Mesenchymal stem cell (in vitro differentiated cells and primary cell): ENCODE results near the gene MDM4.

ENCODE experiments used
- DNase-seq: peaks from one replicate; pipeline ENCODE4 v3.0.0-alpha.2; 2013
- H2AFZ ChIP-seq: one replicate; pipeline ENCODE4 v1.6.1; 2013; ENCODE audit warnings: low read depth, mild to moderate bottlenecking, control low read depth, inconsistent platforms, low read length, moderate library complexity
- H2AK5ac ChIP-seq: 2 replicates; pipeline ENCODE4 v1.6.1; 2013; ENCODE audit warnings: low read length, moderate library complexity, mild to moderate bottlenecking, inconsistent platforms; ENCODE audit not compliant: severe bottlenecking
- H2BK120ac ChIP-seq: one replicate; pipeline ENCODE4 v1.6.1; 2013; ENCODE audit warnings: low read depth, mild to moderate bottlenecking, inconsistent platforms, low read length, moderate library complexity
- H2BK12ac ChIP-seq, 2 experiments: one replicate each; pipeline ENCODE4 v1.6.1; 2013; ENCODE audit warnings: inconsistent platforms in 2 of 2, low read length in 2 of 2, mild to moderate bottlenecking in 2 of 2, moderate library complexity in 2 of 2, control low read depth in 1 of 2
- H2BK15ac ChIP-seq: one replicate; pipeline ENCODE4 v1.6.1; 2013; ENCODE audit warnings: mild to moderate bottlenecking, low read depth, inconsistent platforms; ENCODE audit not compliant: poor library complexity, severe bottlenecking
- H2BK5ac ChIP-seq: 2 replicates; pipeline ENCODE4 v1.6.1; 2013; ENCODE audit warnings: low read depth, mild to moderate bottlenecking, low read length, control low read depth, inconsistent platforms; ENCODE audit not compliant: poor library complexity, severe bottlenecking
- H3K14ac ChIP-seq, 2 experiments: one replicate each; pipeline ENCODE4 v1.6.1; 2013; ENCODE audit warnings: inconsistent platforms in 2 of 2, low read length in 2 of 2, control low read depth in 1 of 2, mild to moderate bottlenecking in 1 of 2, moderate library complexity in 1 of 2
- H3K18ac ChIP-seq, 2 experiments: one replicate each; pipeline ENCODE4 v1.6.1; 2013; ENCODE audit warnings: inconsistent platforms in 2 of 2, low read length in 2 of 2, control low read depth in 1 of 2, low read depth in 1 of 2, mild to moderate bottlenecking in 1 of 2
- H3K23ac ChIP-seq, 2 experiments: one replicate each; pipeline ENCODE4 v1.6.1; 2013; ENCODE audit warnings: inconsistent platforms in 2 of 2, low read length in 2 of 2, mild to moderate bottlenecking in 2 of 2, moderate library complexity in 2 of 2, control low read depth in 1 of 2
- H3K27ac ChIP-seq: 2 replicates; pipeline ENCODE4 v1.5.1; 2013; ENCODE audit warnings: mild to moderate bottlenecking, moderate library complexity, low read length, control low read depth, inconsistent platforms; ENCODE audit not compliant: poor library complexity, severe bottlenecking
- H3K27me3 ChIP-seq, 2 experiments: 2 replicates each; pipeline versions ENCODE4 v1.6.1 to v1.7.0; 2013; ENCODE audit warnings: low read length in 2 of 2, mild to moderate bottlenecking in 2 of 2, moderate library complexity in 2 of 2, control low read depth in 1 of 2, inconsistent platforms in 1 of 2; ENCODE audit not compliant: control insufficient read depth in 1 of 2, insufficient read depth in 1 of 2
- H3K36me3 ChIP-seq, 2 experiments: 2 replicates each; pipeline versions ENCODE4 v1.6.1 to v1.7.0; 2013; ENCODE audit warnings: low read length in 2 of 2, control low read depth in 1 of 2, inconsistent platforms in 1 of 2, low read depth in 1 of 2, mild to moderate bottlenecking in 1 of 2; ENCODE audit not compliant: insufficient read depth in 2 of 2, control insufficient read depth in 1 of 2
- H3K4ac ChIP-seq, 2 experiments: one replicate each; pipeline ENCODE4 v1.6.1; 2013; ENCODE audit warnings: inconsistent platforms in 2 of 2, low read length in 2 of 2, mild to moderate bottlenecking in 2 of 2, moderate library complexity in 2 of 2, control low read depth in 1 of 2, low read depth in 1 of 2
- H3K4me1 ChIP-seq: 2 replicates; pipeline ENCODE4 v1.6.1; 2013; ENCODE audit warnings: low read depth, low read length, control low read depth; ENCODE audit not compliant: control insufficient read depth, insufficient read depth
- H3K4me2 ChIP-seq: 2 replicates; pipeline ENCODE4 v1.6.1; 2013; ENCODE audit warnings: low read length, mild to moderate bottlenecking, inconsistent platforms; ENCODE audit not compliant: poor library complexity, severe bottlenecking
- H3K4me3 ChIP-seq, 2 experiments: 2 replicates each; pipeline versions ENCODE4 v1.5.1 to v1.7.0; 2013; ENCODE audit warnings: low read length in 2 of 2, mild to moderate bottlenecking in 2 of 2, control low read depth in 1 of 2, low read depth in 1 of 2; ENCODE audit not compliant: insufficient read depth in 1 of 2
- H3K79me1 ChIP-seq: replicated peaks from 2 replicates; pipeline ENCODE4 v1.6.1; 2013; ENCODE audit warnings: mild to moderate bottlenecking, control low read depth, low read length, inconsistent platforms; ENCODE audit not compliant: poor library complexity, severe bottlenecking
- H3K9ac ChIP-seq: 2 replicates; pipeline ENCODE4 v1.7.0; 2013; ENCODE audit warnings: mild to moderate bottlenecking, low read length, moderate library complexity
- H3K9me3 ChIP-seq: 2 replicates; pipeline ENCODE4 v1.7.0; 2013; ENCODE audit warnings: mild to moderate bottlenecking, low read length; ENCODE audit not compliant: control insufficient read depth
- H4K8ac ChIP-seq: one replicate; pipeline ENCODE4 v1.6.1; 2013; ENCODE audit warnings: inconsistent platforms, mild to moderate bottlenecking, low read length, moderate library complexity
- H4K91ac ChIP-seq: one replicate; pipeline ENCODE4 v1.6.1; 2013; ENCODE audit warnings: mild to moderate bottlenecking, low read length, inconsistent platforms
- WGBS: methylation state at CpG from one replicate; pipeline ENCODE4 v1.1.7; 2013; ENCODE audit warnings: mixed read lengths; 5-methylcytosine and 5-hydroxymethylcytosine counted together

Gene MDM4

GRCh38 chr1:204528241-204528640 lies 12.0 kb downstream of the MDM4 start:
- Histone ChIP-seq H2BK5ac (no peak overlapping the region), H3K27me3 (no peaks in the 10 kb centered on the region), H3K27ac (no peak overlapping the region), H3K9me3 (peaks cover 7% of the 10 kb centered on the region), H3K9ac (no peak overlapping the region), H3K14ac (no peak overlapping the region), H2AK5ac (no peak overlapping the region), H3K4me3 (no peak overlapping the region), H4K91ac (no peak overlapping the region), H4K8ac (no peak overlapping the region), H3K4me2 (no peak overlapping the region), H3K23ac (no peak overlapping the region), H3K36me3 (peaks cover 34 to 92% of the 10 kb centered on the region in 2 experiments), H2AFZ (no peak overlapping the region), H2BK15ac (no peak overlapping the region), H3K18ac (no peak overlapping the region), H2BK12ac (no peak overlapping the region), H3K79me1 (peaks cover 30% of the 10 kb centered on the region), H2BK120ac (no peak overlapping the region), H3K4ac (no peak overlapping the region), H3K4me1 (no peaks in the 10 kb centered on the region)
- no peak for DNase-seq
- 98% methylated on average over 4 of the region's 5 CpGs for WGBS

- Histone ChIP-seq H2BK120ac (no peak overlapping the region), H2BK15ac (no peak overlapping the region), H3K23ac (no peak overlapping the region), H3K4ac (no peak overlapping the region), H3K9me3 (peaks cover 5% of the 10 kb centered on the region), H3K4me2 (no peak overlapping the region), H3K27ac (no peak overlapping the region), H3K14ac (no peak overlapping the region), H2AK5ac (no peak overlapping the region), H2BK12ac (no peak overlapping the region), H3K9ac (no peak overlapping the region), H3K36me3 (peaks cover 33 to 93% of the 10 kb centered on the region in 2 experiments), H2BK5ac (no peak overlapping the region), H3K27me3 (no peaks in the 10 kb centered on the region), H3K4me1 (no peaks in the 10 kb centered on the region), H4K91ac (no peak overlapping the region), H3K18ac (no peak overlapping the region), H2AFZ (no peak overlapping the region), H3K4me3 (no peak overlapping the region), H4K8ac (no peak overlapping the region), H3K79me1 (peaks cover 28% of the 10 kb centered on the region)
- 97% methylated on average over 8 of the region's 8 CpGs for WGBS
- no peak for DNase-seq
Observed at GRCh38 chr1:204528677-204529076, 12.5 kb downstream of the MDM4 start.

DNA sequence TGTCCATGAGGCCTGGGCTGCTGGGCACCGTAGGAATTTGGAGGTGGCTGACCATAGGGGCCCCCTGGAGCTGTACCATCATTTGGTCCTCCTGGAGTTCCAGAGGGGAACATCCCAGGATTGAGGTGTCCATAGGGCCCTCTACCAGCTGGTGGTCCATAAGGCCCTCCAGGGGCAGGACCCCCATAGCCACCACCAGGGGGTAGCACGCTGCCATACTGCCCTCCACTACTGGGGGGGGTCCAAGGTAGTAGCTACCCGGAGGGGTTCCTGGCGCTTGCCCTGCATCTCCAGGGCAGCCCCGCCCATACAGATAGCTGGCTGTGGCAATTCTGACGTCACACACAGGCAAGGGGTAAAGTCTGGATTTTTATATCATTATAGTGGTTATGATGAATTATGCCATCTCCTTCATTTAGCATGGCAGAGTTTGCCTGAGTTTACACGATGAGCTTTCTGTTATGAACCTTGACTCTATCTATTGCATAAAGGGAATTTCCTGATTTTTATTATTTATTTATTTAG lies 13.2 kb downstream of the MDM4 start:
- H3K9ac ChIP-seq = no peak overlapping the region
- H2BK15ac ChIP-seq = no peak overlapping the region
- 98% methylated on average over 6 of the region's 7 CpGs for WGBS
- H2AFZ ChIP-seq = no peak overlapping the region
- H3K79me1 ChIP-seq = peaks cover 27% of the 10 kb centered on the region
- no peak for DNase-seq
- H3K18ac ChIP-seq = no peak overlapping the region
- peaks cover 35 to 95% of the 10 kb centered on the region in 2 experiments for H3K36me3 ChIP-seq
- no peak overlapping the region for H3K4me3 ChIP-seq
- H3K23ac ChIP-seq = no peak overlapping the region
- no peak overlapping the region for H2BK120ac ChIP-seq
- H3K14ac ChIP-seq = no peak overlapping the region
- no peak overlapping the region for H2AK5ac ChIP-seq
- H3K9me3 ChIP-seq = no peaks in the 10 kb centered on the region
- H3K27me3 ChIP-seq = no peaks in the 10 kb centered on the region
- no peak overlapping the region for H3K4me2 ChIP-seq
- H2BK5ac ChIP-seq = no peak overlapping the region
- H3K4ac ChIP-seq = no peak overlapping the region
- no peak overlapping the region for H4K91ac ChIP-seq
- no peak overlapping the region for H4K8ac ChIP-seq
- H3K27ac ChIP-seq = no peak overlapping the region
- no peaks in the 10 kb centered on the region for H3K4me1 ChIP-seq
- H2BK12ac ChIP-seq = no peak overlapping the region

DNA sequence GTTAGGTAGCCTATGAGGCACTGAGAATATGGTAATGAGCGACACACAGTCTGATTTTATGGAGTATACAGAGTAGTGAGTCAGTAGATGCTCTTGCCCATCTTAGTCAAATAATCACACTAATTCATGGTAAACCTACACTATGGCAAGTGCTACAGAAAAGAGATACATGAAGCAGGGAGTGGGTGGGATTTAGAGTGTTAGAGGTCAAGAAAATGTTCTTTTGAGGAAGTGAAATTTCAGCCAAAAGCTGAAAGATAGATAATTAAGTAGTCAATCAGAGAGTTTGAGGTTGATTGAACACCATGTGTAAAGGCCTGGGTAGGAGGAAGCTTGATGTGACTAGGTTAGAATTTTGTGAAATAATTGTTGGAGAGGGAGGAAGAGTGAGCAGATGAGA lies 14.7 kb downstream of the MDM4 start:
- H3K4me1 ChIP-seq = no peaks in the 10 kb centered on the region
- no peak overlapping the region for H3K14ac ChIP-seq

More for the DNA sequence above, 14.7 kb downstream of the MDM4 start:
- H3K27me3 ChIP-seq = no peaks in the 10 kb centered on the region
- H3K23ac ChIP-seq = no peak overlapping the region
- peaks cover 39 to 92% of the 10 kb centered on the region in 2 experiments for H3K36me3 ChIP-seq
- H2BK12ac ChIP-seq = no peak overlapping the region
- H3K18ac ChIP-seq = no peak overlapping the region
- H3K79me1 ChIP-seq = peaks cover 28% of the 10 kb centered on the region
- WGBS = no CpG with 5 or more reads among the region's 1 CpG
- H2AK5ac ChIP-seq = no peak overlapping the region
- no peak overlapping the region for H3K27ac ChIP-seq
- no peaks in the 10 kb centered on the region for H3K9me3 ChIP-seq
- no peak overlapping the region for H4K8ac ChIP-seq
- no peak overlapping the region for H2BK120ac ChIP-seq
- no peak overlapping the region for H4K91ac ChIP-seq
- DNase-seq = no peak
- no peak overlapping the region for H2BK15ac ChIP-seq
- H3K9ac ChIP-seq = no peak overlapping the region
- H3K4ac ChIP-seq = no peak overlapping the region
- no peak overlapping the region for H2AFZ ChIP-seq
- no peak overlapping the region for H2BK5ac ChIP-seq
- no peak overlapping the region for H3K4me2 ChIP-seq
- no peak overlapping the region for H3K4me3 ChIP-seq
